ENCODE measurements around the gene IQCE.

The IQCE gene, protein sequence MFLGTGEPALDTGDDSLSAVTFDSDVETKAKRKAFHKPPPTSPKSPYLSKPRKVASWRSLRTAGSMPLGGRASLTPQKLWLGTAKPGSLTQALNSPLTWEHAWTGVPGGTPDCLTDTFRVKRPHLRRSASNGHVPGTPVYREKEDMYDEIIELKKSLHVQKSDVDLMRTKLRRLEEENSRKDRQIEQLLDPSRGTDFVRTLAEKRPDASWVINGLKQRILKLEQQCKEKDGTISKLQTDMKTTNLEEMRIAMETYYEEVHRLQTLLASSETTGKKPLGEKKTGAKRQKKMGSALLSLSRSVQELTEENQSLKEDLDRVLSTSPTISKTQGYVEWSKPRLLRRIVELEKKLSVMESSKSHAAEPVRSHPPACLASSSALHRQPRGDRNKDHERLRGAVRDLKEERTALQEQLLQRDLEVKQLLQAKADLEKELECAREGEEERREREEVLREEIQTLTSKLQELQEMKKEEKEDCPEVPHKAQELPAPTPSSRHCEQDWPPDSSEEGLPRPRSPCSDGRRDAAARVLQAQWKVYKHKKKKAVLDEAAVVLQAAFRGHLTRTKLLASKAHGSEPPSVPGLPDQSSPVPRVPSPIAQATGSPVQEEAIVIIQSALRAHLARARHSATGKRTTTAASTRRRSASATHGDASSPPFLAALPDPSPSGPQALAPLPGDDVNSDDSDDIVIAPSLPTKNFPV

DNA sequence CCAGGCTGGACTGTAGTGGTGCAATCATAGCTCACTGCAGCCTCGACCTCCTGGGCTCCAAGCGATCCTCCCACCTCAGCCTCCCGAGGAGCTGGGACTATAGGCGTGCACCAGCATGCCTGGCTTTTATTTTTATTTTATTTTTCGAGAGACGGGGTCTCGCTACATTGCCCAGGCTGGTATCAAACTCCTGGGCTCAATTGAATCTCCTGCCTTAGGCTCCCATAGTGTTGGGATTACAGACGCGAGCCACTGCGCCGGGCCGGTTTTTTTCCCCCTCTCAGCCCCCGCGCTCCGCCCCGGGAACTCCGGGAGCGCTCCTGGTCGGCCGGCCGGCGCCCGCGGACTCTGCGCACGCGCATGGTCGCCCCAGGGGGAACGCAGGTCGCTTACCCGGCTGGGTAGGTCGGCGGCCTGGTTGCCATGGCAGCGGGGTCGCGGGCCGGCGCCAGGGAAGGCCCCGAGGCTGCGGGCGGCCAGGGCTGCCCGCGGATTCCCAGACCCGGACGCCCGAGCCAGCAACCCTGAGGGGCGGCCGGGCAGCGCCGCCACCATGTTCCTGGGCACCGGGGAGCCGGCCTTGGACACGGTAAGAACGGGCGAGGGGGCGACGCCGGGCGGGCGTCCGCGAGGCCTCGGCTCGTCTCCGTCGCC, at the start of gene IQCE:
TSS of gene IQCE (plus strand) at position 351 of the 654 bp plus-strand sequence. CDS start at position 554, 203 bp downstream.
- DNase-seq, result peak; percentile 92 to 96 (median 95)

DNA sequence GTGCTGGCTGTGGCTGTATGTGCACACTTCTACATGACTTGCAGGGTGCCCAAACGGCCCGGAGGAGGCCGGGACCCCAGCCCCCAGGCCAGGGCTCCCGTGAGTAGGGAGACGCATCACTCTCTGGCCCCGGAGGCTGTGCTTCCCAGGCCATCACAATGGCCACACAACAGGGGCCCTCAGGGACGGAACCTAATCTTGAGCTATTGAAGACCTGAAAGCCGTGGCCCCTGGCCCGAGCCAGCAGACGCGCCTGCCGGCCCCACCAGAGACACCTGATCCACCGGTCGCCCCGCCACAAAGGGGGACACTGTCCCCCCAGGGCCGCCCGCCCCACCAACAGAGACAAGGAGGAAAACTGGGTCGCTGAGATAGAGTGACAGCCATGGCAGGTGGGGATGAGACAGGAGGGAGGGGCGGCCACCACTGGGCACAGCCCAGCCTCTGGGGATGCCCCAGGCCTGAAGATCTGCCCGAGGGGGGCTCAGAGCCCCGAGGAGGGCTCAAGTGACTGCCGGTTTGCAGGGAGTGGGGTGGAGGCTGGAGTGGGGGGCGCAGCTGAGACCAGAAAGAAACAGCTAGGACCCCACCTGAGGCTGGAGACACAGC, 49.4 kb upstream of the IQCE start:
- DNase-seq, result no peak

DNA sequence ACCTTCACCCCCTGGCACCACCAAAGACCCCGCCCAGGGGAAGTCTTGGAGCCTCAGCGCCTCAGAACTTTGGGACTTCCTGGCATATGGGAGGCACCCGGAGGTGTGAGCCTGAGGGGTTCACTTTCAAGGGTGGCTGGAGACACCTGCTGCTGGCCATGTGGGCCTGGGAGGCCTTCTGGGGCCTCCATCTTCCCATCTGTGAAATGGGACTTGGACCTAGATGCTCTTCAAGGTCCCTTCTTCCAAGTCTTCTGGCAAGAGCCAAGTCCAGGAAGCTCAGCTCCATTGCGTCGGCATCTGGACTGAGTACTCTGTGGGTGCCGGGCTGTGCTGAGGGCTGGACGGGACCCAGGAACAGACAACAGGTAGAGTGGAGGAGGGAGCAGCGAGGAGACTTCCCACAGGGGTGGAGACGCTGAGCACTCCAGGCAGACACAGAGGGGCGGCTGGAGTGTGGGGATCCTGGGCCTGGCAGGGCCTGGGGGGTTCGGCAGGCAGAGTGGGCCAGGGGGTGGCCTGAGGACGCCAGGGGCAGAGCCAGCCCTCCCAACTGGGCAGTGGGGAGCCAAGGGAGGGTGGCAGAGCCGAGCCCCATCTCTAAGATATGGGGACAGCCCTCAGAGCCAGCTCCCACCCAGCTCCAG, 48.5 kb upstream of the IQCE start:
- DNase-seq, result no peak

DNA sequence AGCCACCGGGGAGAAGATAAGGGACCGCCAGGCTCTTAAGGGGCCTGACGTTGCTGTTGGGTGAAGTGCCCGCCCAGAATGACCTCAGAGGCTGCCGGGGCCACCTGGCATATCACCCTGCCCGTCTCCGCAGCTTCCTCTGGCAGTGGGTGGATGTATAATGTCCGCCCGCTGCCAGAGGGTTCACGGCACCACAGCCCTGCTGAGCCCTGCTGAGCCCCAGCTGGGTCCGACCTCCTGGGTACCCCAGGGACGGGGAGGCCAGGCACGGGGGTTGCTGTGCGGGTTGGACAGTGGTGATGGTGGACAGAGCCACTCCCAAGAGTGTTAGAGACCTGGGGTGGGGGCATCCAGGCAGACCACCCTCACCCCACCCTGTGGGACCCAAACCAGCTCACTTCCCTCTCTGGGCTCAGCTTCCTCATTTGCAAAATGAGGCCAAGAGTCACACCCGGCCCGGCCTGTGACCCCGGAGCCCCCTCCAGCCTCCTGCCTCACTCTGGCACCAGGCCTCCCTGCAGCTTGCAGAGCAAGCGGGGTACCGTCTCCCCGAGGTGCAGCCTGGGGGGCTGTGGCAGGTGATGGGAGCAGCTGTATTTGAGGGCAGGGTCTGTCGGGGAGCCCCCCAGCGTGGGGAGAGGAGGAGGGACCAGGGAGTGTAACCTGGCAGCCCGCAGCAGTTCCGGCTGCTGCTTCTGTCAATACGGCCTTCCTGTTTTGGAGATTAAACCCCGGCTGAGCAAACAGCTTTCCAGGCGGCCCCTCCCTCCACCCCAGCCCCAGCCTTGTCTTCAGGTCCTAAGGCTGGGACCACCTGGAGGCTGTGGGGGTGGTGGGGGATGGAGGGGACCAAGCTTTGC, 47.6 kb upstream of the IQCE start:
- peak in 2 of 3 experiments; percentile 87 to 94 for DNase-seq

DNA sequence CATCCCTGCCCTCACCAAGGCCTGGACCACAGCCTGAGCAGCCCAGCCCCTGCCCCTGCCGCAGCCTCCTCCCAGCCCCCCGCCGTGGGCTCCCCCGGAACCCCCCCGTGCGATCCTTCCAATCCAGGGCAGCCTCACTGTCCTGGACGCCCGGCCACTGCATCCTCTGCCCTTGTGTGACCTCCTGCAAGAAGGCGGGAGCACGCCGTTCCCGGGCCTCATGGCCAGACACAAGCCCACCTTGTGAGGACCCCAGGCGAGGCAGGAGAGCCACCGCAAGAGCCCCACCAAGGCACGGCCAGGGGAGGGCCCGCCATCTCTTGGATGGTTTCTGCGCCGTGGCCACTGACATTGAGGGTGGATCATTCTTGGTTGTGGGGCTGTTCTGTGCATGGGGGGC, 47.0 kb upstream of the IQCE start:
- peak in 1 of 3 experiments; percentile 66 for DNase-seq

DNA sequence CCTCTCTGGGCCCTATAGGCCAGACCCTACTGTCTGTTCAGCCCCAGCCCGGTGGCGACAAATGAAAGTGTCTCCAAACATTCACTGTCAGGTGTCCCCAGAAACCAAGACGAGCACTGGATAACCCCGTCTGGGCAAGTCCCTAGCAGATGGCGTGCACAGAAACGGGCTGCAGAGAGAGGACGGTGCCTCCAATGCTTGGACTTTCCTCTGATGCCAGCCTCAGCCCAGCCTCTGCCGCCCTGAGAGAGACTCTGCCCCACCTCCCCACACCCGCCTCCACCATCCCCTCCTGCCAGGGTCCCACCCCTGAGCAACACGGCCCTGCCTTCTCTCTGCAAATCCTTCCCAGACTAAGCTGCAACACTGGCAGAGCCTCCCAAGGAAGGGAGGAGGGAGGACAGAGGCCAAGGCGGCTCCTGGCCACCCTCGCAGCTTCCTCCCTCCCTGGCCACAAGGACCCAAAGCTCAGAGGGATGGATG, 46.6 kb upstream of the IQCE start:
- DNase-seq, result peak in 2 of 3 experiments; percentile 59 to 65

DNA sequence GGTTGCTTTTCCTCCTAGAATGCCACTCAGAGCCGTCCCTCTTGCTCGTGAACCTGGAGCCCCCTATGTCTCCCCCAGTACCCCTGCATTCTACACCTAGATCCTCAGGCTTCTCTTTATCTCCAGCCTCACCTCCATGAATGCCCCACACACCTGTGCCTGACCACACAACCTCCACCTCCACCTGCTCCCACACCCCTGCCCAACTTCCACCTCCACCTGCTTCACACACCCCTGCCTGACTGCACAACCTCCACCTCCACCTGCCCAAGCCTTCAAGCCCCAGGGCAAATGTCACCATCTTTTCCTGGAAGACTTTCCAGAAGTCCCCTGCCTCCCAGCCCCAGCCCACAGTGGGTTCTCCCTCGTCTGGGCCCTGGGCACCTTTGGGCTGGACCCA, 46.1 kb upstream of the IQCE start:
- peak in 2 of 3 experiments; percentile 23 to 50 for DNase-seq

DNA sequence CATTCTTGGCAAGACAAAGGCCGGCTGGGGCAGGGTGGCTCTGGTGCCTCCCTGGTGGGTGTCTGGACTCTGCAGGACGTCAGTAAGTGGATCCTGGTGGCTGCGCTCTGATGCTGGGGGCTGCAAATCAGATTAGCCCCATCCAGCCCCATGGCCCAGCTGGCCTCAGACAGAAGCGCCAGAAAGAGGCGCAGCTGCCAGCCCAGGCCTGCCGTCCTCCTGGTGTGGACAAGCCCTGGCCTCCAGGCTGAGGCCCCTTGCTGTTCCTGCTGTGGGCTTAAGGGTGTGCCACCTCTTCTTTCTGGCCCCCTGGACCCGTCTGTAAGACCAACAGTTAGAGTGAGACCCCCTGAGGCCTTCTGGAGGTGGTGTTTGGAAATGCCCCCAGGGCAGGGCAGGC, 45.1 kb upstream of the IQCE start:
- DNase-seq, result no peak

DNA sequence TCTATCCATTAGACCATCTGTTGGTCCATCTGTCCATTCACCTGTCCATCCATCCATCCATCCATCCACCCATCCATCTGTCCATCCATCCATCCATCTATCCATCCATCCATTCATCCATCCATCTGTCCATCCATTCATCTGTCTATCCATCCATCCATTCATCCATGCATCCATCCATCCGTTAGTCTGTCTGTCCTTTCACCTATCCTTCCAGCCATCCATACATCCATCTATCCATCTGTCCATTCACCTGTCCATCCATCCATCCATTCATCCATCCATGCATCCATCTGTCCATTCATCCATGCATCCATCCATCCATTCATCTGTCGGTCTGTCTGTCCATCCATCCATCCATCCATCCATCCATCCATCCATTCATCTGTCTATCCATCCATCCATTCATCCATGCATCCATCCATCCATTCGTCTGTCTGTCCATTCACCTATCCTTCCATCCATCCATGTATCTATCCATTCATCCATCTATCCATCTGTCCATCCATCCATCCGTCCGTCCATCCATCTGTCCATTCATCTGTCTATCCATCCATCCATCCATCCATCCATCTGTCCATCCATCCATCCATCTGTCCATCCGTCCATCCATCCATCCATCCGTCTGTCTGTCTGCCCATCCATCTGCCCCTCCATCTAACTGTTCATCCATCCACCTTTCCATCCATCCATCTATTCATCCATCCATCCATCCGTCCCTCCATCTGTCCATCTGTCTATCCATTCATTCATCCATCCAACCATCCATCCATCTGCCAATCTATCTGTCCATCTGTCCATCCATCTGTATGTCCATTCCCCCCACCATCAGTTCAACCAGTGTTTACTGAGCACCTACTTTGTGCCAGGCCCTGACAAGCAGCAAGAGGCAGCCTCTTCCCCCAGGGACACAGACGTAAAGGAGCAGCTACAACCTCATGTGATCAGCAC, 44.0 kb upstream of the IQCE start:
- DNase-seq, result no peak

DNA sequence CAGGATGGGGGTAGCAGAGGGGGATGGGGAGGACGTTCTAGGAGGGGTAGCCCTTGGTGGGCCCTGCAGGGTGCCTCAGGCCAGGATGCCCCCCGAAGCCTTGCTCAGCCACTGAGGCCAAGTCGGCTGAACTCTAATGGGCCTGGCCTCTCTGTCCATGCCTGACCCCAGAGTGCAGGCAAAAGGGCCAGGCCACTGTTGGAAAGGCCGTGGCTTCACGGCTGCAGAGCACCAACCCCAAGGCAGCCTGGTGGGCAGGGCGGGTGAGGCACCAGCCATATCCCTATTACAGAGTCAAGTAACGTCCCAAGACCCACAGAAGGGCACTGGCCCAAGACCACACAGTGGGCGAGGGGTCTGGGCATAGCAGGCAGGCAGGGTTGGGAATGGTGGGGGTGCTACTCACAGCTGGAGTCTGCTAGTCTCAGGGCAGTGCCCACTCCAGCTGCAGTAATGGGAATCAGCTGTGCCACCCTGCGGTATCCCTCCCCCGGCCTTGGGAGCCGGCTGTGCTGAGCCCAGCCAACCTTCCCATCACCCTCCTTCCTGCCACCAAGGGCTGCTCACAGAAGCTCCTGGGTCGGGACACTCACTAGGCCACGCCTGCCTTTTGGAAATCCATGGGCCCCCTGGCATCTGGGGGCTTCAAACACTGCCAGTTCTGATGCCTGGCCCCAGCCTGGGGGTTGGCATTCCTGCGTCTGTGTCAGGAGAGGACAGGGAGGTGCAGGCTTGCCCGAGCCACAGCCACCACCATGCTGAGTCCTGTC, 43.2 kb upstream of the IQCE start:
- DNase-seq, result no peak

DNA sequence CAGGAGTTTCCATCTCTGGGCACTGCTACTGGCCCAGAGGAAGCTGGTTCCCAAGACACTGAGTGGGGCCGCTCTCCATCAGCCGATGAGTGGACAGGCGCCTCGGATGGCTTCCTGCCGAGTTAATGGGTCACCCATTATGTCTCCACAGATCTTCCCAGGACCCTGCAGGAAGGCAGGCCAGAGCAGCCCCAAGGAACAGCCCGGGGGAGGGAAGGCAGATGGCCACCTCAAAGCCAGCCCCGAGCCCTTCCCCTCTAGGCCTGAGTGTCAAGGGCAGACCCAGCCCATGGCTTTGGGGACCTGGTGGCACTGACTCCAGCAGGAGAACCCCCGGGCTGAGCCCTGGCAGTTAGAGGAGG, 42.6 kb upstream of the IQCE start:
- peak in 1 of 3 experiments; percentile 25 for DNase-seq

DNA sequence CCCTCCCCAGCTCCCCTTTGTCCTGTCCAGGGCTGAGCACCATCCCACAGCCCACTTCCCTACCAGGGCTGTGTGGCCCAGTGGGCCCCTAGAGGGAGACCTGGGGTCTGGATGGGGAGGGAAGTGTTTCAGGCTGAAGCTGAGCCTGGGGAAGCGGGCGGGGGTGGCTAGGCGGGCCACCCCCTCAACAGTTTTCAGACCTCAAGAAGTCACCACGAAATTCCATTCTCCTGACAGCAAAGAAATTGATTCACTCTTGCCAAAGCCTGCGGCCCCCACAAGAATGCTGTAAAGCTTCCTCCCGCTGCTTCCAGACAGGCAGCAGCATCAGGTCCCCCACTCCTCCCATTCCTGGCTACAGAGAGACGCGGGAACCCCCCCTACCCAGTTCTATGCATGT, 41.8 kb upstream of the IQCE start:
- no peak for DNase-seq

DNA sequence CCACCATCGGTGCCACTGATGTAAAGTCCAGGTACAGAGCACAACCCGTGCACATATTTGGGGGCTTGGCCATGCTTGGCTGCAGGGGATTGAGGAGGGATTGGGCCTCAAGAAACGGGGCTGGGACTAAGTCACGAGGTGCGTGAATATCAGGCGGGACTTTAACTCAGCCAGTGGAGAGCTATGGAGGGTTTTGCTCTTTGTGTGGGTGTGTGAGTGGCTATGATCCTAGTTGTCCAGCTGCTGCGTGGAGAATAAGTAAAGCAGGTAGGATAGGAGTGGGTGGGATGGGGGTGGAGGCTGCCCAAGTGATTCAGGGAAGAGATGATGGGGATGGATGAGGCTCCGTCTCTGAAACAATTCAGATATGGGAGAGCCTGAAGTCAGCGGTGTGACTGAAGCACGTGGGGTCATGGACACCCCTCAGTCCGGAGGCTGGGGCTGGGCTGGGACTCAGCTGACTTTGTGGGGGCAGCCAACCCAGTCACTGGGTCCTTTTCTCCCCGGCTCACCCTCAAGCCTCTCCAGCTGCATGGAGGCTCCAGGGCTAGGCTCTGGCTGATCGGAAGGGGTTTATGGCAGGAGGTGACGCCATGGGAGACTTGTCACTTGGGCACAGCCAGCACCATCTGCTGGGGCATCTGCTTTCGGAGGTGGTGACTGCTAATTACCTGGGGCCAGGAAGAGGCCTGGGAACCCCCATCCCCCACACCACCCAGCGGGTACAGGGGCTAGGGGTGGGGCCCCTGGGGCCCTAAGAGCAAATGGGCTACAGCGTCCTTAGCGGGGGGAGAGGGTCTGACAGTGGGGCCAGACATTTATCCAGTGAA, 40.9 kb upstream of the IQCE start:
- DNase-seq, result peak in 2 of 3 experiments; percentile 23

DNA sequence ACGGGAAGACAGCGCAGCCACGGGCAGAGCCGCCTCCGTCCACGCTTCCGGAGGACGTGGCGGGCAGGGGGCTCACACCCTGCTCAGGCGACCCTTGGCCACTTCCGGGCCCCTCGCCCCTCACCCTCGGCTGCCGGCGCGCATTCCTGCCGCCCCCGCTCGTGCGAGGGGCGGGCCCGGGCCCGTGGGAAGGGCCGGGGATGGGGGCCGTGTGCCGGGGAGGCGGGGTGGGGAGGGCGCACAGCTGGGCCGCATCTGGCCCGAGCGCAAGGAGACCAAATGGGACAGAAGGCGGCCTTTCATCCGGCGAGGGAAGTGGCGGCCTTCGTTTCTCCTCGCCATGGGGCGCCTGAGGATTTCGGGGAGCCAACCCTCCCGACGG, 40.1 kb upstream of the IQCE start:
- no peak for DNase-seq

DNA sequence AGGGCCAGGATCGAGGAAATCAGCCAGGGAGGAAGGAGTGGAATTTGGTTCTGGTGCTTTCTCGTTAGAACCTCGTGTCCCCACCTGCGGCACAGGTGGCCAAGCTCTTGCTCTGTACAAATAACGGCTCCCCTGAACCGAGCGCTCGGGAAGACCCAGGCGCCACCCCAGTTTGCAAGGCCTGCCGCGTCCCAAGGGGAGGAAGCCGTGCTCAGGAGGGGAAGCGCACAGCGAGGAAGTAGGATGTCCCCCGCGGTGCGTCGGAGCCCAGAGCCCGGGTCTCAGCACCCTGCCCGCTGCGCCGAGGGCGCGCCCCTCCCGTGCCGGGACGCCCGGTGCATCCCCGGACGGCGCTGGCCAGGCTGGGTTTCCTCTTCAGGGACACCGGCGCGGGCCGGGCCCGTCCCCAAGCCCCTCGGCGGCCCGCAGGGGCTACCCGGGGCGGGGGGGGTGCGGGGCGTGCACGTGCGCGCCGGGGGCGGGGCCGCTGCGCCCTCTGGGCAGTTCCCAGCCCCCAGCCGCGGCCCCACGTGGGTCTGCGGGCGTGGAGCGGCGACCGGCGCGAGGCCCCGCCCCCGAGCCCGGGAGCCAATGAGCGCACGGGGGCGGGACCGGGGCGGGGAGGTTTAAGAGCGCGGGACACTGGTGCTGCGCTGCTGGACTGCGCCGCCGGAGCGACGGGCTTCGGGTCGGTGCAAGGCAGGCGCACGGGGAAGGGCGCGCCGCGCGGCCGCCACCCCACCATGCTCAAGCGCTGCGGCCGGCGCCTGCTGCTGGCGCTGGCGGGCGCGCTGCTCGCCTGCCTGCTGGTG, 39.5 kb upstream of the IQCE start, which contains the start of gene LFNG:
TSS of gene LFNG (plus strand) at position 656 of the 812 bp plus-strand sequence. CDS start at position 744, 88 bp downstream.
- peak; percentile 94 to 97 (median 96) for DNase-seq

DNA sequence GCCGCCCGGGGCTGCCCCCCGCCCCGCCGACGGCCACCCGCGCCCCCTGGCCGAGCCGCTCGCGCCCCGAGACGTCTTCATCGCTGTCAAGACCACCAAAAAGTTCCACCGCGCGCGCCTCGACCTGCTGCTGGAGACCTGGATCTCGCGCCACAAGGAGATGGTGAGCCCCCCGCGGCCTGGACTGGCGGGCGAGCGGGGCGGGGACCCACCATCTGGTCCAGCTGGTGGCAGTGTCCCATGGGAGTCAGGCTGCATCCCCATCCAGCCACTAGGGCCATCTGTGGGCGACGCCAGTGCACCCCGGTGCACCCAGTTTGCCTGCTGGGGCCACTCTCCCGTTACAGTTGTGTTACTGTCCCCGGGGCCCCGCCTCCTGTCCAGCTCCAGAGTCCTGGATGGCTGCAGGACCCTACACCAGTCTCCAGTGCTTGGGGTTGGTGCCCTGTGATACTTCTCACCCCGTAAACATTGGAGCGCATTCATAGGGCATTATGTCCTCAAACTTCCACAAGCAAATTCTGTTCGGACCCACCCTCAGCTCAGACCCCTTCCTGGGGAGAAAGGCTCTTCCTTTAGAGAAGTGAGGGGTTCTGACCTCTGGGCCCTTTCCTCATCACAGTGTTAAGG, 38.5 kb upstream of the IQCE start:
- DNase-seq, result peak in 2 of 3 experiments; percentile 63 to 67

DNA sequence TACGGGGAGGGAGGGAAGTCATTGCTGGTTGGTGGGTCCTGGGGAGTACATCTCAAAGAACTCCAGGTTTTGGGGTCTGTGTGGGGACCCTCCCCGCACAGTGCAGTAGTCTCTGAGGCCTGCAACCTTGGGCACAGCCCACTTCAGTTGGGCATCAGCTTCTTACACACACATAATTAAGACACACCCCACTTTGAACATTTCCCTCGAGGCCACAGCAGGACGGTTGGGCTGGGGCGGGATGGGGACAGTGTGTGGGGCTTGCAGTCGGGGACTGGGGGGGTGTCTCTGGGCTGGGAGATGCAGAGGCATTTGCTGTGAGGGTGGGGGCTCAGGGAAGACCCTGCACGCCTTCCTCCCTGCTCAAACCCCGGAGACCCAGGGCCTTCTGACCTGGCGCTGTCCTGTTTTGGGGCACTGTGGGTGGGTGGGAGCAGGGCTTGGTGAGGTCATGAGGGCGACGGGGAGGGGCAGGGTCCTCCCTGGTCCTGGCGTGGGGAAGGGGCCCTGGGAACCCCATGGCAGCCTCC, 38.0 kb upstream of the IQCE start:
- peak in 2 of 3 experiments; percentile 27 to 60 for DNase-seq
